ENCODE measurements around the gene LYRM1.
"Not testable (repeated sequence)": the region's sequence is repeated elsewhere in the genome, so short reads cannot be mapped to it uniquely, and the experiment has no call there.

LYRM1 gene

GRCh38 chr16:20928774-20929411, 28.3 kb downstream of the LYRM1 start:
- Histone ChIP-seq H3F3A (ENCODE audit: insufficient read depth, low read length) (no peaks in the 10 kb centered on the region), H3K36me3 (ENCODE audit: insufficient read depth, low read length) (0 out of 2 replicates have a peak, but pooled peaks cover 6% of the 10 kb centered on the region), H2AFZ (ENCODE audit: low read length) (no peak overlapping the region), H3K27me3 (ENCODE audit: insufficient read depth, low read length) (no peaks in the 10 kb centered on the region), H3K9ac (ENCODE audit: low read length) (no peak overlapping the region), H4K20me1 (ENCODE audit: insufficient read depth, low read length) (no peaks in the 10 kb centered on the region), H3K4me2 (ENCODE audit: low read length) (no peak overlapping the region), H3K4me1 (ENCODE audit: insufficient read depth, low read length, severe bottlenecking) (no peaks in the 10 kb centered on the region), H3K9me3 (ENCODE audit: low read length) (no peaks in the 10 kb centered on the region), H3K4me3 (ENCODE audit: low read depth, low read length, poor library complexity, severe bottlenecking) (no peak overlapping the region), H3K27ac (ENCODE audit: low read depth, low read length, poor library complexity, severe bottlenecking) (no peak overlapping the region), H3K9me2 (ENCODE audit: low read depth, low read length) (no peaks in the 10 kb centered on the region), H3K79me2 (ENCODE audit: insufficient read depth, low read length) (no peaks in the 10 kb centered on the region)
- no peak for TF ChIP-seq CTCF (IDR thresholded peaks at IDR 0.05; ENCODE audit: low read length)
- no peak for TF ChIP-seq EZH2 (IDR thresholded peaks at IDR 0.05; ENCODE audit: borderline replicate concordance, low read length)

GRCh38 chr16:20929676-20930364, 29.2 kb downstream of the LYRM1 start:
- not testable (repeated sequence) for H3K4me1 ChIP-seq (ENCODE audit: insufficient read depth, low read length, severe bottlenecking); H2AFZ ChIP-seq (ENCODE audit: low read length); H3F3A ChIP-seq (ENCODE audit: insufficient read depth, low read length); H3K79me2 ChIP-seq (ENCODE audit: insufficient read depth, low read length); H3K9me3 ChIP-seq (ENCODE audit: low read length); H3K36me3 ChIP-seq (ENCODE audit: insufficient read depth, low read length); H3K27me3 ChIP-seq (ENCODE audit: insufficient read depth, low read length); H3K9me2 ChIP-seq (ENCODE audit: low read depth, low read length); H4K20me1 ChIP-seq (ENCODE audit: insufficient read depth, low read length); H3K4me2 ChIP-seq (ENCODE audit: low read length); H3K4me3 ChIP-seq (ENCODE audit: low read depth, low read length, poor library complexity, severe bottlenecking); H3K9ac ChIP-seq (ENCODE audit: low read length); H3K27ac ChIP-seq (ENCODE audit: low read depth, low read length, poor library complexity, severe bottlenecking)

- H3F3A ChIP-seq (ENCODE audit: insufficient read depth, low read length), result no peaks in the 10 kb centered on the region
- H3K9me2 ChIP-seq (ENCODE audit: low read depth, low read length), result no peaks in the 10 kb centered on the region
- no peak overlapping the region for H3K4me2 ChIP-seq (ENCODE audit: low read length)
- no peak overlapping the region for H3K4me3 ChIP-seq (ENCODE audit: low read depth, low read length, poor library complexity, severe bottlenecking)
- no peak for TF ChIP-seq CTCF (IDR thresholded peaks at IDR 0.05; ENCODE audit: low read length)
- TF ChIP-seq EZH2 (IDR thresholded peaks at IDR 0.05; ENCODE audit: borderline replicate concordance, low read length), result no peak
- H3K36me3 ChIP-seq (ENCODE audit: insufficient read depth, low read length), result 0 out of 2 replicates have a peak, but pooled peaks cover 6% of the 10 kb centered on the region
- H3K79me2 ChIP-seq (ENCODE audit: insufficient read depth, low read length), result no peaks in the 10 kb centered on the region
- no peaks in the 10 kb centered on the region for H4K20me1 ChIP-seq (ENCODE audit: insufficient read depth, low read length)
- H3K27me3 ChIP-seq (ENCODE audit: insufficient read depth, low read length), result no peaks in the 10 kb centered on the region
- no peak overlapping the region for H2AFZ ChIP-seq (ENCODE audit: low read length)
- no peak overlapping the region for H3K9ac ChIP-seq (ENCODE audit: low read length)
- H3K4me1 ChIP-seq (ENCODE audit: insufficient read depth, low read length, severe bottlenecking), result no peaks in the 10 kb centered on the region
- H3K9me3 ChIP-seq (ENCODE audit: low read length), result no peaks in the 10 kb centered on the region
- no peak overlapping the region for H3K27ac ChIP-seq (ENCODE audit: low read depth, low read length, poor library complexity, severe bottlenecking)
These were observed 29.8 kb downstream of the LYRM1 start for GRCh38 chr16:20930365-20930690.
